GM18867 (cell line): ENCODE measurements around the gene C2CD2L.
A peak's percentile ranks its signal among the peaks of the same experiment; 100 is the strongest.
"Not testable (repeated sequence)": the region's sequence is repeated elsewhere in the genome, so short reads cannot be mapped to it uniquely, and the experiment has no call there.

ENCODE experiments used
- ATAC-seq: cut with Tn5 transposase; IDR thresholded peaks from one replicate; pipeline ENCODE4 v1.9.1; 2021; ENCODE audit warnings: mild to moderate bottlenecking, moderate library complexity; ENCODE audit not compliant: unreplicated experiment

The C2CD2L gene

GRCh38 chr11:119092880-119093842, 14.0 kb upstream of the C2CD2L start:
- ATAC-seq: no peak

GRCh38 chr11:119093942-119094815, 13.0 kb upstream of the C2CD2L start:
- peak; percentile 2 for ATAC-seq

GRCh38 chr11:119094816-119095065, 12.4 kb upstream of the C2CD2L start:
- peak; percentile 37 for ATAC-seq

GRCh38 chr11:119095066-119095880, 11.9 kb upstream of the C2CD2L start:
- peak; percentile 79 for ATAC-seq

- no peak for ATAC-seq
Measured at GRCh38 chr11:119099711-119100110, 7.4 kb upstream of the C2CD2L start.

GRCh38 chr11:119100246-119100970, 6.7 kb upstream of the C2CD2L start:
- ATAC-seq: no peak

GRCh38 chr11:119100994-119101758, 6.0 kb upstream of the C2CD2L start:
- peak; percentile 19 for ATAC-seq

- peak; percentile 81 for ATAC-seq
Measured at GRCh38 chr11:119101759-119102423, 5.3 kb upstream of the C2CD2L start, which contains the start of gene DPAGT1. DPAGT1 (minus strand) TSS chr11:119101853; CDS start chr11:119101655, 198 bp downstream.

- not testable (repeated sequence) for ATAC-seq
Measured at GRCh38 chr11:119103161-119103664, 3.9 kb upstream of the C2CD2L start.

- ATAC-seq: no peak
Measured at GRCh38 chr11:119103793-119104192, 3.4 kb upstream of the C2CD2L start.

- ATAC-seq: peak; percentile 17
Measured at GRCh38 chr11:119107538-119108145, 498 bp downstream of the C2CD2L start.

GRCh38 chr11:119108146-119108856, 1.2 kb downstream of the C2CD2L start:
- ATAC-seq: no peak

- ATAC-seq: no peak
Measured at GRCh38 chr11:119108857-119109221, 1.7 kb downstream of the C2CD2L start.

- ATAC-seq: no peak
Measured at GRCh38 chr11:119109843-119110242, 2.7 kb downstream of the C2CD2L start.

- no peak for ATAC-seq
Measured at GRCh38 chr11:119110439-119110838, 3.3 kb downstream of the C2CD2L start.

- no peak for ATAC-seq
Measured at GRCh38 chr11:119111361-119111925, 4.3 kb downstream of the C2CD2L start.

GRCh38 chr11:119112314-119113020, 5.3 kb downstream of the C2CD2L start:
- no peak for ATAC-seq
